ENCODE measurements around the gene SLC9A9. TPM values are rescaled to one million over a fixed set of nuclear protein-coding genes. Genes with fewer than 3 reads are reported as not detected.

The SLC9A9 gene
- total RNA-seq, 1 experiment from 2014 or later = 1.4 TPM

DNA sequence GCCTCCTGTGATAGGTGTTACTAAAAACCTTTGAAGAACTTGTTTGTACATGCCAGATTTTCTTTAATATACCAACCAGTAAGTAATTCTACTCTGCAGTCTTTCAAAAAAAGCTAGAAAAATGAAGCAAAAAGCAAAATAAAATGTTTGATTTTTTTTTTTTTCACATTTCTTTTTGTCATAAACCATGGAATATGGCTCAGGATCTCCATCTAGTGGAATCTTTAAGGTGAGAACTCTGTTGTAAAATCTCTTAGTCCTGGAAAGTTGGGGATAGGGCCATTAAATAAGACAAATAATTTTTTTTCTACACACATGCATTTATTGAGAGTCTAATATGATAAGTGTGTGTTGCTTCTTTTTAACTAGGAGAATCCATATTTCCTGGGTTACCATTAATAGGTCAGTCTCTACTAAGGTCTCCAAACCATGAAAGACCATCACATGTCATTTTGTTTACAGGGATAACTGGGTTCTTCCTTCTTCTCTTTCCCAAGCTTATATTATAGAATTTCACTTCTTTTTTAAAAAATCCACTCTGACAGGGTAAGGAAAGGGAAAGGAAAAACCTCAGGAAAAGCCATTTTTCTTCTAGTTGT, 84.6 kb downstream of the SLC9A9 start:
- POLR2A ChIA-PET (ENCODE audit: low non-redundant PET) = no interaction called here
- H3K36me3 ChIP-seq (ENCODE audit: insufficient read depth, low read length, poor library complexity, severe bottlenecking) = no peaks in the 10 kb centered on the region
- intact Hi-C loops (cut with micrococcal nuclease; ENCODE audit: unreplicated experiment) = loop anchor here (10.0 kb wide), 1 partner anchor 1179 kb away; no protein-coding TSS in a partner anchor
- no peak overlapping the region for H3K4me3 ChIP-seq (ENCODE audit: low read depth, low read length, poor library complexity, severe bottlenecking)
- TF ChIP-seq EZH2 (IDR thresholded peaks at IDR 0.05; ENCODE audit: borderline replicate concordance, low read depth, low read length, poor library complexity, severe bottlenecking) = no peak
- TF ChIP-seq, protein P1, sequence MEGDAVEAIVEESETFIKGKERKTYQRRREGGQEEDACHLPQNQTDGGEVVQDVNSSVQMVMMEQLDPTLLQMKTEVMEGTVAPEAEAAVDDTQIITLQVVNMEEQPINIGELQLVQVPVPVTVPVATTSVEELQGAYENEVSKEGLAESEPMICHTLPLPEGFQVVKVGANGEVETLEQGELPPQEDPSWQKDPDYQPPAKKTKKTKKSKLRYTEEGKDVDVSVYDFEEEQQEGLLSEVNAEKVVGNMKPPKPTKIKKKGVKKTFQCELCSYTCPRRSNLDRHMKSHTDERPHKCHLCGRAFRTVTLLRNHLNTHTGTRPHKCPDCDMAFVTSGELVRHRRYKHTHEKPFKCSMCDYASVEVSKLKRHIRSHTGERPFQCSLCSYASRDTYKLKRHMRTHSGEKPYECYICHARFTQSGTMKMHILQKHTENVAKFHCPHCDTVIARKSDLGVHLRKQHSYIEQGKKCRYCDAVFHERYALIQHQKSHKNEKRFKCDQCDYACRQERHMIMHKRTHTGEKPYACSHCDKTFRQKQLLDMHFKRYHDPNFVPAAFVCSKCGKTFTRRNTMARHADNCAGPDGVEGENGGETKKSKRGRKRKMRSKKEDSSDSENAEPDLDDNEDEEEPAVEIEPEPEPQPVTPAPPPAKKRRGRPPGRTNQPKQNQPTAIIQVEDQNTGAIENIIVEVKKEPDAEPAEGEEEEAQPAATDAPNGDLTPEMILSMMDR (conservative IDR thresholded peaks at IDR 0.05; ENCODE audit: low read depth, low read length) = peak; percentile 53; the same call in 1 of the 2 replicates
- no peak for DNase-seq (ENCODE audit: low spot score)
- no peak overlapping the region for H3K27ac ChIP-seq (ENCODE audit: low read depth, low read length, poor library complexity, severe bottlenecking)
- H3K27me3 ChIP-seq (replicated peaks; ENCODE audit: insufficient read depth, low read depth, low read length, poor library complexity) = no peaks in the 10 kb centered on the region
- no peaks in the 10 kb centered on the region for H3K4me1 ChIP-seq (ENCODE audit: insufficient read depth, low read length, poor library complexity, severe bottlenecking)
- BruUV-seq (replicated peaks) = no TSS peak
- CTCF ChIA-PET = interaction anchor here (1.5 to 1.6 kb wide), 2 partner anchors 11 to 692 kb away, joined by 3 read pairs; no protein-coding TSS in a partner anchor
- no peaks in the 10 kb centered on the region for H3K9me3 ChIP-seq (ENCODE audit: low read depth, low read length, poor library complexity, severe bottlenecking)

DNA sequence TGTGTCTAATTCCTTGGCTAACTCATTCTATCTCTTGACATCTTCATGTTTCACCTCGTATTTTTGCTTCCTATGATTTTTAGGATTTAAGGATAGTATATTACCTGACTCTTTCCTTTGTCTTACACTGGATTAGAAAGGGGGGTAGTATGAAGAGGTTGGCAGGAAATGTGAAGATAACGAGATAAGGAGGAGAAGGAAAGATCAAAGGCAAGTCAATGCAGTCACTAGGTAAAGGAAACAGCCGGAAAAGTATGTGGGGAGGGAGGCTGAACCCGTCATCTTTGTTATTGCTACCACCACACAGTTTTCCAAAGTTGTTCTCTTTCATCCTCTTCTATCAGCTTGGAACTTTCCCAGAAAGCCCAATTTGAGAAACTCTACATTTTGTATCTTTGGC, 90.6 kb downstream of the SLC9A9 start:
- Histone ChIP-seq H3K9me3 (ENCODE audit: low read depth, low read length, poor library complexity, severe bottlenecking) (no peaks in the 10 kb centered on the region), H3K4me1 (ENCODE audit: insufficient read depth, low read length, poor library complexity, severe bottlenecking) (no peaks in the 10 kb centered on the region), H3K27ac (ENCODE audit: low read depth, low read length, poor library complexity, severe bottlenecking) (no peak overlapping the region), H3K36me3 (ENCODE audit: insufficient read depth, low read length, poor library complexity, severe bottlenecking) (no peaks in the 10 kb centered on the region), H3K27me3 (replicated peaks; ENCODE audit: insufficient read depth, low read depth, low read length, poor library complexity) (no peaks in the 10 kb centered on the region), H3K4me3 (ENCODE audit: low read depth, low read length, poor library complexity, severe bottlenecking) (no peak overlapping the region)
- TF ChIP-seq, protein P1 (conservative IDR thresholded peaks at IDR 0.05; ENCODE audit: low read depth, low read length) = no peak
- TF ChIP-seq EZH2 (IDR thresholded peaks at IDR 0.05; ENCODE audit: borderline replicate concordance, low read depth, low read length, poor library complexity, severe bottlenecking) = no peak
- ChIA-PET CTCF (no interaction called here), POLR2A (ENCODE audit: low non-redundant PET) (no interaction called here)
- DNase-seq (ENCODE audit: low spot score) = no peak
- intact Hi-C loops (cut with micrococcal nuclease; ENCODE audit: unreplicated experiment) = no loop called here
- no TSS peak for BruUV-seq (replicated peaks)

GRCh38 chr3:143755978-143756377, 92.3 kb downstream of the SLC9A9 start:
- POLR2A ChIA-PET (ENCODE audit: low non-redundant PET) = no interaction called here
- H3K36me3 ChIP-seq (ENCODE audit: insufficient read depth, low read length, poor library complexity, severe bottlenecking) = no peaks in the 10 kb centered on the region
- intact Hi-C loops (cut with micrococcal nuclease; ENCODE audit: unreplicated experiment) = no loop called here
- no peaks in the 10 kb centered on the region for H3K27me3 ChIP-seq (replicated peaks; ENCODE audit: insufficient read depth, low read depth, low read length, poor library complexity)
- TF ChIP-seq EZH2 (IDR thresholded peaks at IDR 0.05; ENCODE audit: borderline replicate concordance, low read depth, low read length, poor library complexity, severe bottlenecking) = no peak
- TF ChIP-seq, protein P1 (conservative IDR thresholded peaks at IDR 0.05; ENCODE audit: low read depth, low read length) = no peak
- BruUV-seq (replicated peaks) = no TSS peak
- DNase-seq (ENCODE audit: low spot score) = no peak
- H3K9me3 ChIP-seq (ENCODE audit: low read depth, low read length, poor library complexity, severe bottlenecking) = no peaks in the 10 kb centered on the region
- no peak overlapping the region for H3K4me3 ChIP-seq (ENCODE audit: low read depth, low read length, poor library complexity, severe bottlenecking)
- CTCF ChIA-PET = no interaction called here
- peaks cover 3% of the 10 kb centered on the region for H3K4me1 ChIP-seq (ENCODE audit: insufficient read depth, low read length, poor library complexity, severe bottlenecking)
- no peak overlapping the region for H3K27ac ChIP-seq (ENCODE audit: low read depth, low read length, poor library complexity, severe bottlenecking)
